Keratinocyte (primary cell): ENCODE data around the gene FUNDC1.

Experiments
- EZH2 ChIP-seq: IDR thresholded peaks from one replicate; pipeline ENCODE4 v1.6.1; 2012; ENCODE audit warnings: inconsistent platforms, mild to moderate bottlenecking, low read length, moderate library complexity
- TF ChIP-seq, protein P1 (sequence below), 3 experiments: IDR thresholded peaks in 1 of 3; conservative IDR thresholded peaks in 1 of 3; optimal IDR thresholded peaks in 1 of 3; 2 replicates in 2 of 3; 3 replicates in 1 of 3; pipeline versions ENCODE3 to v1.5.1; 2011; ENCODE audit warnings: low read length in 3 of 3, mild to moderate bottlenecking in 3 of 3, moderate library complexity in 2 of 3, control low read depth in 1 of 3, inconsistent platforms in 1 of 3; ENCODE audit not compliant: insufficient read depth in 2 of 3; ENCODE audit errors: extremely low read depth in 1 of 3

DNA sequence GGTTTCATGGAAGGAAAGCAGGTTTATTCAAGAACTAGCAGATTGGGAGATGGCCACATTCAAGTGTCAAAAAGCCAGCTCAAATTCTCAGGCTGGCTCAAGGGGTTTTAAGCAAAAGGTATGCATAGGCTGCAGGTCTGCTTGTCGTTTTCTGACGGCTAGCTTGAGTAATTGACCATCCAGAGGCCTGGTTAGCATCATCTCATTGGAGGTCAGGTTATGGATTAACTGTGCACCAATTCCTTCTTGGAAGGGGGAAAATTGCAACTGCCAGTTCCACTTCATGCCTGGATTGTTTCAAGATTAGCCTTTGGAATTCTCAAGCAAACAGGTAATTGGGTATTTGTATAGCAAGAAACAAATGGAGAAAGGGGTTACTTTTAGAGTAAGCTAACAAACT, 62.1 kb downstream of the FUNDC1 start:
- TF ChIP-seq, protein P1, sequence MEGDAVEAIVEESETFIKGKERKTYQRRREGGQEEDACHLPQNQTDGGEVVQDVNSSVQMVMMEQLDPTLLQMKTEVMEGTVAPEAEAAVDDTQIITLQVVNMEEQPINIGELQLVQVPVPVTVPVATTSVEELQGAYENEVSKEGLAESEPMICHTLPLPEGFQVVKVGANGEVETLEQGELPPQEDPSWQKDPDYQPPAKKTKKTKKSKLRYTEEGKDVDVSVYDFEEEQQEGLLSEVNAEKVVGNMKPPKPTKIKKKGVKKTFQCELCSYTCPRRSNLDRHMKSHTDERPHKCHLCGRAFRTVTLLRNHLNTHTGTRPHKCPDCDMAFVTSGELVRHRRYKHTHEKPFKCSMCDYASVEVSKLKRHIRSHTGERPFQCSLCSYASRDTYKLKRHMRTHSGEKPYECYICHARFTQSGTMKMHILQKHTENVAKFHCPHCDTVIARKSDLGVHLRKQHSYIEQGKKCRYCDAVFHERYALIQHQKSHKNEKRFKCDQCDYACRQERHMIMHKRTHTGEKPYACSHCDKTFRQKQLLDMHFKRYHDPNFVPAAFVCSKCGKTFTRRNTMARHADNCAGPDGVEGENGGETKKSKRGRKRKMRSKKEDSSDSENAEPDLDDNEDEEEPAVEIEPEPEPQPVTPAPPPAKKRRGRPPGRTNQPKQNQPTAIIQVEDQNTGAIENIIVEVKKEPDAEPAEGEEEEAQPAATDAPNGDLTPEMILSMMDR (optimal IDR thresholded peaks at IDR 0.05 in 1 of 3, IDR thresholded peaks at IDR 0.05 in 1 of 3, conservative IDR thresholded peaks at IDR 0.05 in 1 of 3; ENCODE audit: extremely low read depth in 1 of 3, insufficient read depth in 2 of 3, low read length in 3 of 3): no peak
- TF ChIP-seq EZH2: no peak
